NCI-H1436 treated with DMSO at 0.1 percent for 48 hours (cell line): ENCODE measurements around the gene HBZ.
"Not testable (repeated sequence)": the region's sequence is repeated elsewhere in the genome, so short reads cannot be mapped to it uniquely, and the experiment has no call there.

Experiments
- DNase-seq: peaks from one replicate; lab custom pipeline; 2025; lab: John Stamatoyannopoulos, UW

Gene HBZ

GRCh38 chr16:179211-180092 lies 27.0 kb downstream of the HBZ start:
- DNase-seq = no peak

GRCh38 chr16:180101-180675 lies 27.7 kb downstream of the HBZ start, which contains the start of gene HBQ1:
HBQ1 (plus strand) TSS chr16:180459; CDS start chr16:180487, 28 bp downstream.
- no peak for DNase-seq

GRCh38 chr16:180681-181564 lies 28.5 kb downstream of the HBZ start:
- peak; percentile 61 for DNase-seq

GRCh38 chr16:181565-182021 lies 29.1 kb downstream of the HBZ start:
- no peak for DNase-seq

GRCh38 chr16:183005-183404 lies 30.6 kb downstream of the HBZ start:
- DNase-seq = no peak

- DNase-seq = no peak
These were observed 32.8 kb downstream of the HBZ start for GRCh38 chr16:185213-185612.

- no peak for DNase-seq
These were observed 33.2 kb downstream of the HBZ start for GRCh38 chr16:185691-186090.

- DNase-seq = no peak
These were observed 34.9 kb downstream of the HBZ start for GRCh38 chr16:187330-187729.

- DNase-seq = no peak
These were observed 36.2 kb downstream of the HBZ start for GRCh38 chr16:188674-189073.

GRCh38 chr16:189604-190186 lies 37.3 kb downstream of the HBZ start:
- DNase-seq = no peak

- DNase-seq = no peak
These were observed 39.4 kb downstream of the HBZ start for GRCh38 chr16:191831-192230.

- no peak for DNase-seq
These were observed 40.2 kb downstream of the HBZ start for GRCh38 chr16:192686-193085.

- DNase-seq = no peak
These were observed 41.0 kb downstream of the HBZ start for GRCh38 chr16:193441-193840.

GRCh38 chr16:194516-194915 lies 42.1 kb downstream of the HBZ start:
- no peak for DNase-seq

GRCh38 chr16:200388-200787 lies 47.9 kb downstream of the HBZ start:
- DNase-seq = no peak

GRCh38 chr16:203246-203645 lies 50.8 kb downstream of the HBZ start:
- DNase-seq = no peak

GRCh38 chr16:204046-204445 lies 51.6 kb downstream of the HBZ start:
- DNase-seq = not testable (repeated sequence)
